Measurements from ENCODE around the gene FNIP2.

DNA sequence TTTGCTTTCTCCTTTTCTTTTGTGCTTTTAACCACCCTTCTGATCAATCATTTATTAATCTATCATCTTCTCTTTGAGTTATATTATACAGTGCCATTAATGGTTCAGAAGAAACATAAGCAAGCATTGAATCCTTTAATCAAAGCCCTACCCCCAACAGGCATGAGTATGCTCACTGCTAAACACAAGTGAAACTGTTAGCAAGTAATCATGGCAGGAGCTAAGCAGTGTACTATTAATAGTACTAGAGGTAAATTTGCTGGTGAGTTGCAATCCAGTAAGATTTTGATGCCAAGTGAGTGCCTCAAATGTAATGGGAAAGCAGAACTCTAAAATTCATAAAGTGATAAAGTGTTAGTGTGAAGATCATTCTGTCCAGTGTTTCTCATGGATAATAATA, 57.2 kb downstream of the FNIP2 start:
- TF ChIP-seq, protein P1, sequence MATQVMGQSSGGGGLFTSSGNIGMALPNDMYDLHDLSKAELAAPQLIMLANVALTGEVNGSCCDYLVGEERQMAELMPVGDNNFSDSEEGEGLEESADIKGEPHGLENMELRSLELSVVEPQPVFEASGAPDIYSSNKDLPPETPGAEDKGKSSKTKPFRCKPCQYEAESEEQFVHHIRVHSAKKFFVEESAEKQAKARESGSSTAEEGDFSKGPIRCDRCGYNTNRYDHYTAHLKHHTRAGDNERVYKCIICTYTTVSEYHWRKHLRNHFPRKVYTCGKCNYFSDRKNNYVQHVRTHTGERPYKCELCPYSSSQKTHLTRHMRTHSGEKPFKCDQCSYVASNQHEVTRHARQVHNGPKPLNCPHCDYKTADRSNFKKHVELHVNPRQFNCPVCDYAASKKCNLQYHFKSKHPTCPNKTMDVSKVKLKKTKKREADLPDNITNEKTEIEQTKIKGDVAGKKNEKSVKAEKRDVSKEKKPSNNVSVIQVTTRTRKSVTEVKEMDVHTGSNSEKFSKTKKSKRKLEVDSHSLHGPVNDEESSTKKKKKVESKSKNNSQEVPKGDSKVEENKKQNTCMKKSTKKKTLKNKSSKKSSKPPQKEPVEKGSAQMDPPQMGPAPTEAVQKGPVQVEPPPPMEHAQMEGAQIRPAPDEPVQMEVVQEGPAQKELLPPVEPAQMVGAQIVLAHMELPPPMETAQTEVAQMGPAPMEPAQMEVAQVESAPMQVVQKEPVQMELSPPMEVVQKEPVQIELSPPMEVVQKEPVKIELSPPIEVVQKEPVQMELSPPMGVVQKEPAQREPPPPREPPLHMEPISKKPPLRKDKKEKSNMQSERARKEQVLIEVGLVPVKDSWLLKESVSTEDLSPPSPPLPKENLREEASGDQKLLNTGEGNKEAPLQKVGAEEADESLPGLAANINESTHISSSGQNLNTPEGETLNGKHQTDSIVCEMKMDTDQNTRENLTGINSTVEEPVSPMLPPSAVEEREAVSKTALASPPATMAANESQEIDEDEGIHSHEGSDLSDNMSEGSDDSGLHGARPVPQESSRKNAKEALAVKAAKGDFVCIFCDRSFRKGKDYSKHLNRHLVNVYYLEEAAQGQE (IDR thresholded peaks at IDR 0.05; ENCODE audit: low read depth): no peak
- no peak for TF ChIP-seq NFIC (IDR thresholded peaks at IDR 0.05)
- no peak for TF ChIP-seq EP300 (IDR thresholded peaks at IDR 0.05; ENCODE audit: borderline replicate concordance)
- no peak for TF ChIP-seq TAF1 (IDR thresholded peaks at IDR 0.05; ENCODE audit: low read depth)
